ENCODE measurements around the gene OR2C1. TPM values are rescaled to one million over a fixed set of nuclear protein-coding genes. Genes with fewer than 3 reads are reported as not detected.

OR2C1 gene
- total RNA-seq, 1 experiment from 2014 or later = not detected

- Histone ChIP-seq H3K4me1 (peaks cover 22% of the 10 kb centered on the region), H3K36me3 (no peaks in the 10 kb centered on the region), H3K27me3 (no peaks in the 10 kb centered on the region), H3K4me3 (no peak overlapping the region), H3K9me3 (replicated peaks) (peaks cover 2% of the 10 kb centered on the region; the same call in 1 of the 2 replicates), H3K27ac (no peak overlapping the region; the same call in 1 of the 2 replicates)
- peak in 1 of 2 experiments; percentile 41 for DNase-seq
These were observed 8.1 kb downstream of the OR2C1 start for GRCh38 chr16:3363793-3364192.

GRCh38 chr16:3364774-3365427 is 9.2 kb downstream of the OR2C1 start:
- Histone ChIP-seq H3K36me3 (no peaks in the 10 kb centered on the region), H3K4me1 (peaks cover 11% of the 10 kb centered on the region), H3K4me3 (no peak overlapping the region), H3K9me3 (replicated peaks) (peaks cover 2% of the 10 kb centered on the region; the same call in 1 of the 2 replicates), H3K27ac (no peak overlapping the region), H3K27me3 (no peaks in the 10 kb centered on the region)
- no peak for DNase-seq

- Histone ChIP-seq H3K27me3 (no peaks in the 10 kb centered on the region), H3K4me3 (no peak overlapping the region), H3K36me3 (no peaks in the 10 kb centered on the region), H3K27ac (no peak overlapping the region), H3K9me3 (replicated peaks) (no peaks in the 10 kb centered on the region), H3K4me1 (peaks cover 6% of the 10 kb centered on the region; the same call in 1 of the 2 replicates)
- no peak for DNase-seq
These were observed 13.4 kb downstream of the OR2C1 start for GRCh38 chr16:3369073-3369472.

GRCh38 chr16:3375680-3376079 is 20.0 kb downstream of the OR2C1 start:
- no peak for DNase-seq
- Histone ChIP-seq H3K27ac (no peak overlapping the region), H3K27me3 (no peaks in the 10 kb centered on the region), H3K4me1 (peaks cover 6% of the 10 kb centered on the region; the same call in 1 of the 2 replicates), H3K36me3 (no peaks in the 10 kb centered on the region; the same call in 1 of the 2 replicates), H3K9me3 (replicated peaks) (no peaks in the 10 kb centered on the region), H3K4me3 (no peak overlapping the region)

- Histone ChIP-seq H3K4me3 (no peak overlapping the region), H3K27ac (no peak overlapping the region), H3K4me1 (peaks cover 4% of the 10 kb centered on the region; the same call in 1 of the 2 replicates), H3K36me3 (peaks cover 13% of the 10 kb centered on the region), H3K27me3 (no peaks in the 10 kb centered on the region), H3K9me3 (replicated peaks) (peaks cover 13% of the 10 kb centered on the region)
- no peak for DNase-seq
These were observed 22.2 kb downstream of the OR2C1 start for GRCh38 chr16:3377917-3378316.

GRCh38 chr16:3383045-3383448 is 27.4 kb downstream of the OR2C1 start:
- Histone ChIP-seq H3K4me3 (no peak overlapping the region), H3K9me3 (replicated peaks) (peaks cover 27% of the 10 kb centered on the region)
- DNase-seq = no peak

GRCh38 chr16:3388325-3388724 is 32.6 kb downstream of the OR2C1 start:
- Histone ChIP-seq H3K9me3 (replicated peaks) (peaks cover 11% of the 10 kb centered on the region), H3K36me3 (peaks cover 60% of the 10 kb centered on the region), H3K4me3 (no peak overlapping the region), H3K27ac (no peak overlapping the region), H3K27me3 (no peaks in the 10 kb centered on the region), H3K4me1 (no peaks in the 10 kb centered on the region)
- no peak for DNase-seq

More at GRCh38 chr16:3383045-3383448, 27.4 kb downstream of the OR2C1 start:
- Histone ChIP-seq H3K27ac (no peak overlapping the region), H3K27me3 (no peaks in the 10 kb centered on the region), H3K36me3 (peaks cover 46% of the 10 kb centered on the region), H3K4me1 (no peaks in the 10 kb centered on the region)

GRCh38 chr16:3389663-3390338 is 34.1 kb downstream of the OR2C1 start:
- H3K4me1 ChIP-seq = no peaks in the 10 kb centered on the region
- no peaks in the 10 kb centered on the region for H3K27me3 ChIP-seq
- no peak overlapping the region for H3K27ac ChIP-seq
- peaks cover 53% of the 10 kb centered on the region for H3K36me3 ChIP-seq
- no peak for DNase-seq
- H3K9me3 ChIP-seq (replicated peaks) = peaks cover 10% of the 10 kb centered on the region
- no peak overlapping the region for H3K4me3 ChIP-seq

- no peaks in the 10 kb centered on the region for H3K27me3 ChIP-seq
- no peaks in the 10 kb centered on the region for H3K9me3 ChIP-seq (replicated peaks)
- H3K36me3 ChIP-seq = peaks cover 34% of the 10 kb centered on the region; the same call in 1 of the 2 replicates
- peak overlapping the region; percentile 52 for H3K27ac ChIP-seq
- H3K4me3 ChIP-seq = peak overlapping the region; percentile 71
- H3K4me1 ChIP-seq = peaks cover 5% of the 10 kb centered on the region; the same call in 1 of the 2 replicates
- DNase-seq = no peak
These were observed 44.7 kb downstream of the OR2C1 start for GRCh38 chr16:3400446-3400778.

- peaks cover 5% of the 10 kb centered on the region; the same call in 1 of the 2 replicates for H3K4me1 ChIP-seq
- peaks cover 38% of the 10 kb centered on the region for H3K36me3 ChIP-seq
- H3K9me3 ChIP-seq (replicated peaks) = peaks cover under 1% of the 10 kb centered on the region; the same call in 1 of the 2 replicates
- peak; percentile 98 for DNase-seq
- H3K27ac ChIP-seq = peak within 1 kb of the TSS; percentile 52
- peak within 1 kb of the TSS; percentile 71 for H3K4me3 ChIP-seq
- no peaks in the 10 kb centered on the region for H3K27me3 ChIP-seq
These were observed 45.3 kb downstream of the OR2C1 start, which contains the start of the genes ZNF174 and ZSCAN32 for GRCh38 chr16:3400779-3401688. TSS of gene ZNF174 (plus strand) at chr16:3401215. CDS start at chr16:3402005, 790 bp downstream. TSS of gene ZSCAN32 (minus strand) at chr16:3401004. CDS start at chr16:3397557, 3,447 bp downstream.

GRCh38 chr16:3401719-3402397 is 46.2 kb downstream of the OR2C1 start:
- DNase-seq = peak; percentile 42 to 51
- peaks cover 40% of the 10 kb centered on the region for H3K36me3 ChIP-seq
- H3K9me3 ChIP-seq (replicated peaks) = peaks cover 7% of the 10 kb centered on the region
- peak overlapping the region; percentile 71 for H3K4me3 ChIP-seq
- H3K27ac ChIP-seq = peak overlapping the region; percentile 4; the same call in 1 of the 2 replicates
- H3K27me3 ChIP-seq = no peaks in the 10 kb centered on the region
- H3K4me1 ChIP-seq = peaks cover 5% of the 10 kb centered on the region; the same call in 1 of the 2 replicates
